Hematopoietic multipotent progenitor cell (in vitro differentiated cells): ENCODE data around the gene HMGB1. TPM values are rescaled to one million over a fixed set of nuclear protein-coding genes. Genes with fewer than 3 reads are reported as not detected.
"Not testable (repeated sequence)": the region's sequence is repeated elsewhere in the genome, so short reads cannot be mapped to it uniquely, and the experiment has no call there.

Experiments
- DNase-seq, 3 donors: peaks; one replicate each; pipeline ENCODE4 v3.0.0-alpha.2; 2011 to 2015; ENCODE audit warnings: low read depth in 2 of 3, low spot score in 2 of 3
- total RNA-seq: library from RNA; depleted of rRNA; stranded (reverse); fragments of >200 nt; gene quantifications from one replicate; pipeline ENCODE4 v1.2.3, GENCODE V29; 2012

Gene HMGB1
- total RNA-seq, 1 donor: 86.2 TPM

DNA sequence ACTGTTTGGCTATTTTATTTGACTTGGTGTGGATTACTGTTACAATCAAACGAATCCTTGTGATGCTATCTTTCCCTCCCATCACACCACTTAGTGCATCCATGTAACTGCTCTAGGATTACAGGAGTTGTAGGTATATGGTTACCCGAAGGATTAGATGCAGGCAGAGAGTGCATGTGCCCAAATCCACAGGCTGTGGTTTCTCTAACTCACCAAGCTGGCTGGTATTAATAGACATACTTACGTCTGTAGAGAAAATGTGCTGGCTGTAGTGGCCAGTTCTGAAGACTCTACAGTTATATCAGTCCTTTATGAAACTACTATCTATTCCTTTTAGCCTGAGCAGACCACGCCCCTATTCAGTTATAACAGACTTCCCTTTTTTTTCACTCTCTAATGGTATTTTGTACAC lies 1.1 kb upstream of the HMGB1 start:
- DNase-seq: peak in 2 of 3 donors; percentile 45 to 68

DNA sequence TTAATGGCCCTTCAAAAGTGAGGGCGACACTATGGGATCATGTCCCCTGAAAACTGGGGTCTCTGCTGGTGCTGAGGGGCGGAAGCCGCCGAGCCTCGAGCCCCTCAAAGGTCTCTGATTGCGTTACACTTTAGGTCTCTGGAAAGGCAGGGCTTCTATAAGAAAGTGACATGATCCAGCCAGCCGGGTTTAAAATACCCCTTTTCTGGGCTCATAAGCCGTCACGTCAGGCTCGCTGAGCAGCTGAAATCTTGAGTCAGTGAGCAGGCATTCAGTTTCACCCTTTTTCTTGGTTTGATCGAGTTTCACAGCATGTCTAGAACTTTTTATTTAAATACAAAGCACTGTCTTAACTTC lies 600 bp upstream of the HMGB1 start:
- DNase-seq: no peak

GRCh38 chr13:30465343-30465592 lies 468 bp downstream of the HMGB1 start:
- DNase-seq: no peak

DNA sequence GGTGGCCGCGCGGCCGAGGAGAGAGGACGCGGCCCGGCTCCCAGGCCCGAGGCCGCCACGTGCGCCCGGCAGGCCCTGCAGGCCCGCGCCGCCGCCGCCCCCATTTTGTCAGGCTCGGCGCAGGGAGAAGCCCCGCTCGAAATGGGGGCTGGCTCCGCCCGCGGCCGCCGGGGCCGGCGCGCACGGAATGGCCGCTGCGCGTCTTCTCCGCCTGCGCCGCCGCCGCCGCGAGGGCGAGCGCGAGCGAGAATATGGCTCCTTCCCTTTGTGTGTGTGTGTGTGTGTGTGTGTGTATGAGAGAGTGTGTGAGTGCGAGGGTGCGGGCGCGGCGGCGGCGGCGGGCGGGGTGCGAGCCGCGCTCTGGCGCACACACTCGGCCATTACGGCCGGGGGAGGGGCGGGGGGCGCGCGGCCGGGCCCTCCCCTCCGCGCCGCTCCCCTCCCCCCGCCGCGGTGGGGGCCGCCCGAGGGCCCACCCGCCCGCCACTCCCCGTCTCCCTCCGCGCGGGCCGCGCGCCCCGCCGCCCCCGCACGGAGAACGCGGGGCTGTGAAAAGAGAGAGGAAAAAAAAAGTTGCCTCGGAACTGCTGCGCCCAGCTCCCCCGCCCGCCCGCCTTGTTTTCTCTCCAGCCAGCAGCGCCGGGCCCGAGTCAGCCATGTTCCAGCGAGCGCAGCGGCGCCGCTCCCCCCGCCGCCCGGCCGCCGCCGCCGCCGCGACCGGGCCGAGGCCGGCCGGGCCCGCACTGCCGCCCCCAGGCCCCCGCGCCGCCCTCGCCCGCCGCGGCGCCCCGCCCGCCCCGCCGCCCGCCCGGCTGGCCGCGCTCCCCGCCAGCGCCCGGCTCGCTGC lies 1.0 kb downstream of the HMGB1 start:
- DNase-seq: peak; percentile 71 to 90 (median 83)

GRCh38 chr13:30463787-30464495 lies 1.8 kb downstream of the HMGB1 start:
- peak; percentile 44 to 73 (median 67) for DNase-seq

DNA sequence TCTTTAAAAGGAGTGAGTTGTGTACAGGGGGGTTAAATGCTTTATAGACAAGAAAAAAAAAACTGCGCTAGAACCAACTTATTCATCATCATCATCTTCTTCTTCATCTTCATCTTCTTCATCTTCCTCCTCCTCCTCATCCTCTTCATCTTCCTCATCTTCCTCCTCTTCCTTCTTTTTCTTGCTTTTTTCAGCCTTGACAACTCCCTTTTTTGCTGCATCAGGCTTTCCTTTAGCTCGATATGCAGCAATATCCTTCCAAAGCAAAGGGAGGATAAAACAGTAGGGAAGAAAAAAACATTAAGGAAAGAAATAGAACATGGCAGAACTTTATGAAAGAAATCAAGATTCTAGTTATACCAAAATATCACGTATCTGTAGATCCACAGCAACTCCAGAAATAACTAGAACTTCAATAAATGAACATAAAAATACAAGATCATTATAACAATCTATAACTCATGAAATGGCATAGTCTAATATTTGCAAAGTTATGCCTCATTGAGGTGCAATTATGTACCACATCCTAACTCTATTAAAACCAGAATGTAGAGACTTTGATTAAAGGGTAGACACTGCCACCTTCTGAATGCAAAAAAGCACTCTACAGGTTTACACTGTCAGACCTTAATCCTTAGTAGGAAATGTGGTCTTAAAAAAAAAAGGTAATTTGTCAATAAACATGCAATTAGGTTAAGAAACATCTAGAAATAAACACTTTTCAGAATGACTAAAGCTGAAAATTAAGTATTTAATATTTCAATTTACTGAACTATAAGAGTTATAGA lies 4.3 kb downstream of the HMGB1 start:
- peak; percentile 26 to 78 (median 62) for DNase-seq

DNA sequence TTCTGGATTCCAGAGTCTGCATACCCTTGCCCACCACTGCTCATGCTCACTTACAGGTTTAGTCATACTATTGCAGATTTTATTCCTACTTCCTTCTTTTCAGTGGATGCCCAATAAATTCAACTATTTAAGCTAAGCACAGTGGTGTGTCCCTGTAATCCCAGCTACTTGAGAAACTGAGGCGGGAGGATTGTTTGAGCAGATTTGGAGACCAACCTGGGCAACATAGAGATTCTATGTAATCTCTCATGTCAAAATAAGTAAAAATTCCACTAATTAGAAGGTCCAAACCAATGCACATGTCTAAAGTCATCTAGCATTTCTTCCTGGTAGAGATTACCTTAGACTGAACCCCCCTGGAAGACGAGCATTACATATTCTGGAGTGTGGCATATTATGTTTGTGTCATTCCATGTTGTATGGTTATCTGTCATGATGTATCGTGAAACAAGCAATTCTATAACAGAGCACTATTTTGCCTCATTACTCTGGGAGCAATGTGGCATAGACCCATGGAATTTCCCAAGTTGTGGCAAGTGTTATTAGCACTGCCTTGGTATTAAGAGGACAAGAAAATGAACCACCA lies 8.3 kb downstream of the HMGB1 start:
- DNase-seq: no peak

DNA sequence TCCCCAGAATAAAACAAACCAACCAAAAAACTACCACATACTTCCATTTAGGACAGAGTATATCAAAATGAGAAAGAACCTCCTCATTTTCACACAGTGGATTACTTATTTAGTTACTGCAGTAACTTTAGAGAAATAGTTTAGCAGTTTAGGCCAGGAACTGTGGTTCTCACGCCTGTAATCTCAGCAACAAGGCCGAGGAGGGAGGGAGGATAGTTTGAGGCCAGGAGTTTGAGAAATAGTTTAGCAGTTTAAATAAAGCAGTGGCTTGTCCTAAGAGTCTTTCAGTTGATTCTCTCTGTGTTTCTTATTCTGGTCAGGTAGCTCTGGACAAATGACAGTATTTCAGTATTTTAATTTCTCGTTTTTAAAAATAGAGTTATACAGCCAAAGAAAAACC lies 9.4 kb downstream of the HMGB1 start:
- DNase-seq: no peak

- no peak for DNase-seq
These were observed 10.7 kb downstream of the HMGB1 start for GRCh38 chr13:30454991-30455390.

DNA sequence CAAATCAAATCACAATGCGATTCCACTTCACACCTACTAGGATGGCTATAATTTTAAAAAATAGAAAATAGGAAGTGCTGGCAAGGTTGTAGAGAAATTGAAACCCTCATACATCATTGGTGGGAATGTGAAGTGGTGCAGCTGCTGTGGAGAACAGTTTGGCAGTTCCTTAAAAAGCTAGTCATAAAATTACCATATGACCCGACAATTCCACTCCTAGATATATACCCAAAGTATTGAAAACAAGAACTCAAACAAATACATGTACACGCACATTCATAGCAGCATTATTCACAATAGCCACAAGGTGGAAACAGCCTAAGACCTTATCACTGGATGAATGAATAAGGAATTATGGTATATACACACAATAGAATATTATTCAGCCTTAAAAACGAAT lies 12.0 kb downstream of the HMGB1 start:
- DNase-seq: peak in 1 of 3 donors; percentile 60

DNA sequence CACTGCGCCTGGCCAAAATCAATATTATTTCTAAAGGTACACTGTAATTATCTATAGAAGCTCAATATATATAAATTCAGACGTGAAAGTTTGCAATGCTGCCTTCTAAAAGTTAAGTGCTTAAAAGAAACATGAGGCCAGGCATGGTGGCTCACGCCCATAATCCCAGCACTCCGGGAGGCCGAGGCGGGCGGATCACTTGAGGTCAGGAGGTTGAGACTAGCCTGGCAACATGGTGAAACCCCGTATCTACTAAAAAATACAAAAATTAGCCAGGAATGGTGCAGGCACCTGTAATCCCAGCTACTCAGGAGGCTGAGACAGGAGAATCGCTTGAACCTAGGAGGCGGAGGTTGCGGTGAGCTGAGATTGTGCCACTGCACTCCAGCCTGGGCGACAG lies 14.3 kb downstream of the HMGB1 start:
- not testable (repeated sequence) for DNase-seq

- DNase-seq: no peak
These were observed 15.7 kb downstream of the HMGB1 start for GRCh38 chr13:30450066-30450465.

DNA sequence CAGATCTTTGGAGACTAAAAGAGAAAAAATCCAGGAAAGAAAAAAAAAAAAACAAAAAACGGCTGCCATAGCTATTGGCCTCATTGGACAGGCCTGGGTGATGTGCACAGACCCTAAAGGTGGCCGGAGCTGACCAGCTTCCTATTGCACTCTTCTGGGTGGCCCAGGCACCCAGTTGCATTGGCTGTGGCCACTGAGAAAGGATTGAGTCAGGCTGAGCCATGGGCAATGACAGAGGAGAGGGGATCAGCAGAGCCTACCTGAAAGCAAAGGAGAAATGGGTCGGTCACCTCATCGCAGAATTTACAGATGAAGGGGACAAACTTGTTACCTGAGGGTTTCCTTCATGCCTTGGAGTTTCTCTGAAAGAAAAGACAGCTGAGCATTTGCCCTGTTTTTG lies 17.3 kb downstream of the HMGB1 start:
- DNase-seq: no peak

- DNase-seq: no peak
These were observed 19.6 kb downstream of the HMGB1 start for GRCh38 chr13:30446126-30446500.

GRCh38 chr13:30443957-30444404 lies 21.8 kb downstream of the HMGB1 start:
- no peak for DNase-seq

- DNase-seq: not testable (repeated sequence)
These were observed 22.2 kb downstream of the HMGB1 start for GRCh38 chr13:30443491-30443890.

GRCh38 chr13:30442926-30443325 lies 22.8 kb downstream of the HMGB1 start:
- no peak for DNase-seq

GRCh38 chr13:30440910-30441703 lies 24.6 kb downstream of the HMGB1 start:
- DNase-seq: peak in 2 of 3 donors; percentile 63 to 66

- no peak for DNase-seq
These were observed 27.4 kb downstream of the HMGB1 start for GRCh38 chr13:30438286-30438685.

DNA sequence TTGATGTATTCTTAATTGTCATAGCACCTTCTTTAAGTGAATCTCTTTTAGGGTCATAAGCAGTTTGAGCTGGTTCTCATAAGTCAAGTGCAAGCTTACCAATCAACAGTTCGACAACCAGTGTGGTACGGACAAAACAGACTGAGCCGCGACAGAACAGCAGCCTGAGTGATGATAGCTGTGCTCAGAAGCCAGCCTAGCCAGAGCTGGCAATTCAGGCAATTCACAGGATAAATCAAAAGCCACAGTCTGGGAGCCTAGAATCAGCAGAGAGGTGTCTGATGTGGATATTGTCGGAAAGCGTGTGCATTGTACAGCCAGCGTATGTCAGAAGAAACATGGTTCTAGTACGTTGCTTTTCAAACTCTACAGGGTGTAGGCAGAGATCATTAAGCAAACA lies 28.6 kb downstream of the HMGB1 start:
- no peak for DNase-seq
